HCT116 (cell line): ENCODE measurements around the gene SLC12A5. TPM values are rescaled to one million over a fixed set of nuclear protein-coding genes. Genes with fewer than 3 reads are reported as not detected.

Experiments
- ATAC-seq: fragments of 200-7000 bp; cut with Tn5 transposase; 2 replicates; pipeline ENCODE4 v1.9.1; 2020; ENCODE audit warnings: mild to moderate bottlenecking, moderate library complexity
- BruUV-seq: library from RNA; stranded (reverse); fragments of 400-500 nt; replicated peaks from 2 replicates; lab custom pipeline; 2021; lab: Mats Ljungman, UMichigan
- CTCF ChIA-PET: fragments of 300-600 bp; sonication (Branson Sonifier 250); formaldehyde crosslinking; loops from one replicate; lab custom pipeline; 2021; ENCODE audit warnings: antibody characterized with exemption; lab: Charles Lee
- POLR2A ChIA-PET: fragments of 300-600, 350-600 bp; sonication (Branson Sonifier 250); formaldehyde crosslinking; loops from one replicate; lab custom pipeline; 2021; ENCODE audit warnings: antibody characterized with exemption; lab: Charles Lee
- RAD21 ChIA-PET, 2 experiments: fragments of 300-600 bp; sonication (Branson Sonifier 250); formaldehyde crosslinking; loops; one replicate each; lab custom pipeline; 2023; ENCODE audit warnings: low total read pairs in 2 of 2; ENCODE audit not compliant: uncharacterized antibody in 2 of 2, unreplicated experiment in 2 of 2, low non-redundant PET in 1 of 2; lab: Charles Lee
- DNase-seq: peaks from one replicate; pipeline ENCODE4 v3.0.0-alpha.2; 2010; ENCODE audit warnings: low read depth, low spot score
- H2AFZ ChIP-seq: fragments of 200-600 bp; shearing (Covaris generic), sonication (generic); 2 replicates; pipeline ENCODE4 v1.6.1; 2017; ENCODE audit warnings: low read depth, mixed run types, mixed read lengths, antibody characterized with exemption, low read length; ENCODE audit not compliant: poor library complexity, severe bottlenecking
- H3K27ac ChIP-seq: 2 replicates; pipeline ENCODE4 v1.5.1; 2012; ENCODE audit warnings: low read depth, low read length
- H3K27me3 ChIP-seq: fragments of 200-600 bp; sonication (generic); 2 replicates; pipeline ENCODE4 v1.6.1; 2016; ENCODE audit warnings: mixed run types, low read length, mixed read lengths; ENCODE audit not compliant: insufficient read depth
- H3K36me3 ChIP-seq, 2 experiments: fragments of 200-500 bp in 1 of 2; fragments of 200-600 bp in 1 of 2; sonication (Bioruptor generic) in 1 of 2; sonication (generic) in 1 of 2; 2 replicates each; pipeline versions ENCODE4 v1.5.1 to v1.6.1; 2014 to 2016; ENCODE audit warnings: low read length in 2 of 2, inconsistent platforms in 1 of 2, mixed read lengths in 1 of 2, mixed run types in 1 of 2; ENCODE audit not compliant: insufficient read depth in 2 of 2, control insufficient read depth in 1 of 2
- H3K4me1 ChIP-seq, 2 experiments: fragments of 200-600 bp in 1 of 2; sonication (generic) in 1 of 2; 2 replicates each; pipeline versions ENCODE4 v1.5.1 to v1.6.1; 2012 to 2017; ENCODE audit warnings: low read length in 2 of 2, inconsistent platforms in 1 of 2, mild to moderate bottlenecking in 1 of 2, mixed read lengths in 1 of 2, mixed run types in 1 of 2, moderate library complexity in 1 of 2; ENCODE audit not compliant: insufficient read depth in 2 of 2, control insufficient read depth in 1 of 2
- H3K4me2 ChIP-seq: fragments of 200-600 bp; sonication (generic); 2 replicates; pipeline ENCODE4 v1.6.1; 2017; ENCODE audit warnings: mixed run types, low read length, mixed read lengths
- H3K4me3 ChIP-seq, 2 experiments: fragments of 200-600 bp in 1 of 2; sonication (generic) in 1 of 2; replicated peaks in 1 of 2; 2 replicates each; pipeline ENCODE4 v1.5.1; 2011 to 2016; ENCODE audit warnings: low read length in 2 of 2, control low read depth in 1 of 2, low read depth in 1 of 2, mild to moderate bottlenecking in 1 of 2, mixed read lengths in 1 of 2, mixed run types in 1 of 2
- H3K79me2 ChIP-seq: fragments of 200-600 bp; sonication (generic); 2 replicates; pipeline ENCODE4 v1.6.1; 2017; ENCODE audit warnings: mild to moderate bottlenecking, mixed run types, low read length, moderate library complexity, mixed read lengths; ENCODE audit not compliant: insufficient read depth
- H3K9ac ChIP-seq: fragments of 200-600 bp; sonication (generic); 2 replicates; pipeline ENCODE4 v1.6.1; 2016; ENCODE audit warnings: low read length, mixed read lengths
- H3K9me2 ChIP-seq: fragments of 200-600 bp; sonication (generic), shearing (Covaris generic); 2 replicates; pipeline ENCODE4 v1.6.1; 2017; ENCODE audit warnings: mixed run types, mild to moderate bottlenecking, moderate library complexity; ENCODE audit not compliant: insufficient read depth
- H3K9me3 ChIP-seq, 2 experiments: fragments of 200-500 bp in 1 of 2; fragments of 200-600 bp in 1 of 2; sonication (Bioruptor generic) in 1 of 2; sonication (generic) in 1 of 2; 2 replicates each; pipeline ENCODE4 v1.6.1; 2014 to 2017; ENCODE audit warnings: low read length in 2 of 2, mixed read lengths in 2 of 2, inconsistent platforms in 1 of 2, low read depth in 1 of 2, mild to moderate bottlenecking in 1 of 2, mixed run types in 1 of 2, moderate library complexity in 1 of 2; ENCODE audit not compliant: control insufficient read depth in 1 of 2, insufficient read depth in 1 of 2
- H4K20me1 ChIP-seq: fragments of 200-600 bp; sonication (generic), shearing (Covaris generic); 2 replicates; pipeline ENCODE4 v1.6.1; 2017; ENCODE audit warnings: mixed run types, mild to moderate bottlenecking, moderate library complexity; ENCODE audit not compliant: insufficient read depth
- CTCF ChIP-seq, 3 experiments: fragments of 200-600 bp in 1 of 3; sonication (generic) in 1 of 3; IDR thresholded peaks in 2 of 3; conservative IDR thresholded peaks in 1 of 3; 2 replicates each; pipeline ENCODE4 v1.5.1; 2012 to 2017; ENCODE audit warnings: low read depth in 2 of 3, low read length in 2 of 3, antibody characterized with exemption in 1 of 3, borderline replicate concordance in 1 of 3, control low read depth in 1 of 3, mild to moderate bottlenecking in 1 of 3, mixed read lengths in 1 of 3, mixed run types in 1 of 3, moderate library complexity in 1 of 3; ENCODE audit not compliant: insufficient read depth in 1 of 3
- EGR1 ChIP-seq: IDR thresholded peaks from 2 replicates; pipeline ENCODE4 v1.6.1; 2012; ENCODE audit warnings: low read depth
- EZH2phosphoT487 ChIP-seq: fragments of 200-600 bp; IDR thresholded peaks from 2 replicates; pipeline ENCODE4 v1.6.1; 2018; ENCODE audit warnings: antibody characterized with exemption, borderline replicate concordance
- FOSL1 ChIP-seq: IDR thresholded peaks from 2 replicates; pipeline ENCODE4 v1.6.1; 2012; ENCODE audit warnings: low read depth
- JUND ChIP-seq: IDR thresholded peaks from 2 replicates; pipeline ENCODE4 v1.6.1; 2012
- MAX ChIP-seq: IDR thresholded peaks from 2 replicates; pipeline ENCODE4 v1.6.1; 2012
- POLR2AphosphoS5 ChIP-seq: IDR thresholded peaks from 2 replicates; pipeline ENCODE4 v1.6.1; 2011; ENCODE audit warnings: mild to moderate bottlenecking, low read depth, low read length, moderate library complexity
- SIN3A ChIP-seq: IDR thresholded peaks from 2 replicates; pipeline ENCODE4 v1.6.1; 2012; ENCODE audit warnings: low read depth
- SP1 ChIP-seq: IDR thresholded peaks from 2 replicates; pipeline ENCODE4 v1.6.1; 2012; ENCODE audit warnings: low read depth
- SRF ChIP-seq: IDR thresholded peaks from 2 replicates; pipeline ENCODE4 v1.6.1; 2012; ENCODE audit warnings: low read depth
- TCF7L2 ChIP-seq: IDR thresholded peaks from 2 replicates; pipeline ENCODE4 v1.7.0; 2011; ENCODE audit warnings: borderline replicate concordance, inconsistent platforms; ENCODE audit not compliant: insufficient read depth, insufficient read length; ENCODE audit errors: extremely low read depth
- ZFX ChIP-seq: fragments of 450-650 bp; IDR thresholded peaks from 2 replicates; pipeline ENCODE4 v1.6.1; 2017
- ZNF274 ChIP-seq: fragments of 200-500 bp; sonication (Bioruptor generic); IDR thresholded peaks from 2 replicates; pipeline ENCODE4 v1.6.1; 2014; ENCODE audit warnings: mild to moderate bottlenecking, low read depth, low read length, inconsistent platforms
- intact Hi-C: fragments of 100-400 bp; cut with micrococcal nuclease; formaldehyde crosslinking; loops from 2 replicates; pipeline ENCODE4 v1.10.0; 2022
- total RNA-seq: library from RNA; stranded (reverse); gene quantifications from one replicate; pipeline ENCODE4 v1.2.1, GENCODE V29; 2021; ENCODE audit not compliant: unreplicated experiment

SLC12A5 gene
- total RNA-seq, 1 experiment from 2014 or later, result 1.9 TPM

GRCh38 chr20:46089167-46089416 is 60.1 kb downstream of the SLC12A5 start:
- Histone ChIP-seq H3K36me3 (no peaks in the 10 kb centered on the region), H3K9me3 (no peaks in the 10 kb centered on the region), H3K4me3 (peak overlapping the region; percentile 84 to 93), H3K27ac (peak overlapping the region; percentile 95), H3K4me1 (peaks cover 28 to 50% of the 10 kb centered on the region in 2 experiments), H3K27me3 (no peaks in the 10 kb centered on the region), H3K4me2 (peak overlapping the region; percentile 79), H3K79me2 (peaks cover 54% of the 10 kb centered on the region), H3K9ac (peak overlapping the region; percentile 92), H4K20me1 (peaks cover 25% of the 10 kb centered on the region; the same call in 1 of the 2 replicates), H2AFZ (no peak overlapping the region), H3K9me2 (no peaks in the 10 kb centered on the region)
- CTCF ChIA-PET, result interaction anchor here (1.6 to 2.4 kb wide), 2 partner anchors 75 to 119 kb away, joined by 4 to 12 read pairs; no protein-coding TSS in a partner anchor
- DNase-seq (no peak), ATAC-seq (peak; percentile 64)
- RAD21 ChIA-PET, result no interaction called here
- no peak for TF ChIP-seq JUND
- TF ChIP-seq SRF, result no peak
- TF ChIP-seq POLR2AphosphoS5, result no peak
- TF ChIP-seq ZFX, result no peak
- TF ChIP-seq MAX, result no peak
- no peak for TF ChIP-seq FOSL1
- TF ChIP-seq CTCF (IDR thresholded peaks at IDR 0.05 in 2 of 3, conservative IDR thresholded peaks at IDR 0.05 in 1 of 3; ENCODE audit: borderline replicate concordance in 1 of 3, insufficient read depth in 1 of 3, low read depth in 2 of 3, low read length in 2 of 3), result no peak
- no peak for TF ChIP-seq SP1
- no peak for TF ChIP-seq SIN3A
- TF ChIP-seq TCF7L2, result no peak
- TF ChIP-seq ZNF274, result no peak
- no peak for TF ChIP-seq EZH2phosphoT487
- no peak for TF ChIP-seq EGR1
- intact Hi-C loops, result no loop called here
- POLR2A ChIA-PET, result no interaction called here
- BruUV-seq, result no TSS peak
